HG03457 (cell line): ENCODE results near the gene LCK.
"Not testable (repeated sequence)": the region's sequence is repeated elsewhere in the genome, so short reads cannot be mapped to it uniquely, and the experiment has no call there.

Source experiments
- ATAC-seq: cut with Tn5 transposase; IDR thresholded peaks from one replicate; pipeline ENCODE4 v1.9.1; 2021; ENCODE audit warnings: moderate number of reproducible peaks; ENCODE audit not compliant: unreplicated experiment

The LCK gene

GRCh38 chr1:32239790-32240139, 11.3 kb upstream of the LCK start:
- no peak for ATAC-seq

GRCh38 chr1:32240140-32240951, 10.7 kb upstream of the LCK start:
- no peak for ATAC-seq

GRCh38 chr1:32241001-32241763, 9.9 kb upstream of the LCK start:
- no peak for ATAC-seq

GRCh38 chr1:32242341-32242851, 8.7 kb upstream of the LCK start:
- no peak for ATAC-seq

GRCh38 chr1:32246888-32247273, 4.2 kb upstream of the LCK start, which contains the start of gene FAM167B:
Gene FAM167B (plus strand): TSS chr1:32247222. CDS start chr1:32247422, 200 bp downstream.
- ATAC-seq = no peak

- no peak for ATAC-seq
These were observed 3.6 kb upstream of the LCK start for GRCh38 chr1:32247452-32247851.

- no peak for ATAC-seq
These were observed 2.8 kb upstream of the LCK start for GRCh38 chr1:32247983-32248889.

- no peak for ATAC-seq
These were observed 1.1 kb upstream of the LCK start for GRCh38 chr1:32249831-32250525.

GRCh38 chr1:32255072-32256071, 4.3 kb downstream of the LCK start:
- no peak for ATAC-seq

- ATAC-seq = no peak
These were observed 5.6 kb downstream of the LCK start for GRCh38 chr1:32256473-32257226.

GRCh38 chr1:32257227-32257508, 6.1 kb downstream of the LCK start:
- no peak for ATAC-seq

GRCh38 chr1:32263236-32263593, 12.2 kb downstream of the LCK start:
- not testable (repeated sequence) for ATAC-seq

- no peak for ATAC-seq
These were observed 12.7 kb downstream of the LCK start for GRCh38 chr1:32263744-32264143.

GRCh38 chr1:32265846-32266245, 14.8 kb downstream of the LCK start:
- ATAC-seq = no peak

GRCh38 chr1:32266921-32267591, 16.0 kb downstream of the LCK start:
- ATAC-seq = no peak

- no peak for ATAC-seq
These were observed 18.7 kb downstream of the LCK start for GRCh38 chr1:32269744-32270143.

GRCh38 chr1:32272557-32273390, 21.7 kb downstream of the LCK start:
- no peak for ATAC-seq
